ENCODE results near the gene TEP1. TPM values are rescaled to one million over a fixed set of nuclear protein-coding genes. Genes with fewer than 3 reads are reported as not detected.

TEP1 gene
- total RNA-seq, 1 donor from 2014 or later: 24.1 TPM

DNA sequence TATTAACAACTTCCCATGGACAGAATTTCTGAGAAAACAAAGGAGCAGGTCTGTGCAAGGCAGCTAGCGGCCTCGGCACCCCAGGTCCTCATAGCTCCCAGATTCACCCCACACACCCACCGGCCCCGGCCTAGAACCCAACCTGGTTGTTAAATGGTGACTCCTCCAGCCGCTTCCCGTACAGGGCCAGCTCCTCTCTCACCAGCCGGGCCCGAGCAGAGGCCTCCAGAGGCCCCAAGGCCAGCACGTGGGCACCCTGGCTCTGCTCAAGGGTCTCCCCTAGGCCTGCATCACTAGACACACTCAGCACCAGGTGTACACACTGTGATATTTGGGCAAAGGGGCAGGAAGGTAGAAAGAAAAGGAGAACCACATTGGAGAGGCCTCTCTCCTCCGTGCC lies 30.3 kb downstream of the TEP1 start:
- no peak for DNase-seq (ENCODE audit: low read depth)
- no peaks in the 10 kb centered on the region for H3K27me3 ChIP-seq (ENCODE audit: control insufficient read depth, insufficient read depth, low read length)

DNA sequence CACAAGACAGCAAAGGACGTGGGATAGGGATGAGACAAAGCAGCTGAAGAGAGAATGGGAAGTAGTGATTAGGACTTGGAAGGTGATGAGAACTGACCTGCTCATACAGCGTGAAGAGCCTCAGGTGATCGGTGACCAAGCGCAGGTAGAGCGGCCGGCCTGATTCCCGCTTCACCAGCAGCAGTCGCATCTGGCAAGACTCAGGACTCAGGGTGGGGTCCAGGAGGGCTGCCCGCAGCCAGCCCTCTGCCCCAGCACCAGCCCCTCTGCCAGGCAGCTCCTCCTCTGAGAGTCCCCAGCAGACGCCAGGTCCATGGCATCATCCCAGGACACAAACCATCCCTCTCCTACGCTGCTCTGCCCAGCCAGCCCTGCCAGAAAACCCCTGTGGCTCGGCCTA lies 30.8 kb downstream of the TEP1 start:
- Histone ChIP-seq H3K27me3 (ENCODE audit: control insufficient read depth, insufficient read depth, low read length) (no peaks in the 10 kb centered on the region), H3K4me3 (ENCODE audit: low read depth, low read length) (no peak overlapping the region), H3K36me3 (ENCODE audit: control insufficient read depth, insufficient read depth, low read length) (peaks cover 4% of the 10 kb centered on the region)
- no peak for DNase-seq (ENCODE audit: low read depth)
- TF ChIP-seq, protein P1, sequence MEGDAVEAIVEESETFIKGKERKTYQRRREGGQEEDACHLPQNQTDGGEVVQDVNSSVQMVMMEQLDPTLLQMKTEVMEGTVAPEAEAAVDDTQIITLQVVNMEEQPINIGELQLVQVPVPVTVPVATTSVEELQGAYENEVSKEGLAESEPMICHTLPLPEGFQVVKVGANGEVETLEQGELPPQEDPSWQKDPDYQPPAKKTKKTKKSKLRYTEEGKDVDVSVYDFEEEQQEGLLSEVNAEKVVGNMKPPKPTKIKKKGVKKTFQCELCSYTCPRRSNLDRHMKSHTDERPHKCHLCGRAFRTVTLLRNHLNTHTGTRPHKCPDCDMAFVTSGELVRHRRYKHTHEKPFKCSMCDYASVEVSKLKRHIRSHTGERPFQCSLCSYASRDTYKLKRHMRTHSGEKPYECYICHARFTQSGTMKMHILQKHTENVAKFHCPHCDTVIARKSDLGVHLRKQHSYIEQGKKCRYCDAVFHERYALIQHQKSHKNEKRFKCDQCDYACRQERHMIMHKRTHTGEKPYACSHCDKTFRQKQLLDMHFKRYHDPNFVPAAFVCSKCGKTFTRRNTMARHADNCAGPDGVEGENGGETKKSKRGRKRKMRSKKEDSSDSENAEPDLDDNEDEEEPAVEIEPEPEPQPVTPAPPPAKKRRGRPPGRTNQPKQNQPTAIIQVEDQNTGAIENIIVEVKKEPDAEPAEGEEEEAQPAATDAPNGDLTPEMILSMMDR (IDR thresholded peaks at IDR 0.05; ENCODE audit: insufficient read depth, low read length, poor library complexity, severe bottlenecking): no peak

More for the DNA sequence above, 30.3 kb downstream of the TEP1 start:
- H3K4me3 ChIP-seq (ENCODE audit: low read depth, low read length): no peak overlapping the region
- H3K36me3 ChIP-seq (ENCODE audit: control insufficient read depth, insufficient read depth, low read length): peaks cover 4% of the 10 kb centered on the region
- TF ChIP-seq, protein P1 (IDR thresholded peaks at IDR 0.05; ENCODE audit: insufficient read depth, low read length, poor library complexity, severe bottlenecking): no peak

DNA sequence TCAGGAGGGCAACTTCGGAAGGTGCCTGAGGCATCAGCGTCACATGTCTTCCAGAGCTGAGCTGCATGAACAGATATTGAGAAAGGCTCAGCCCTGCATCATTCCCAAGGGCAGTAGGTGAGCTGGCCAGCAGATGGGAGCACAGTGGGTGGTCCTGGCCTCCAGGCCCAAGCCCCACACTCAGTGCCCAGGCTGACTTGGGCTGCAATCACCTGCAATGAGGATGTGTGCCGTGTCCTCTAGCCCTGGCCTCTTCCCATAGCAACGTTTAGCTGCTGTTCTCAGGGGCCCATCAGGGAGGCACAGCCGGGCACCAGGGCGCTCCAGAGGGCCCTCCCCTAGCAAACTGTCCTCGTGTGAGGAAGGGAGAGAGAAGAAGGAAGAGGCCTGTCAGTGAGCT lies 32.0 kb downstream of the TEP1 start:
- H3K36me3 ChIP-seq (ENCODE audit: control insufficient read depth, insufficient read depth, low read length): peaks cover 5% of the 10 kb centered on the region

DNA sequence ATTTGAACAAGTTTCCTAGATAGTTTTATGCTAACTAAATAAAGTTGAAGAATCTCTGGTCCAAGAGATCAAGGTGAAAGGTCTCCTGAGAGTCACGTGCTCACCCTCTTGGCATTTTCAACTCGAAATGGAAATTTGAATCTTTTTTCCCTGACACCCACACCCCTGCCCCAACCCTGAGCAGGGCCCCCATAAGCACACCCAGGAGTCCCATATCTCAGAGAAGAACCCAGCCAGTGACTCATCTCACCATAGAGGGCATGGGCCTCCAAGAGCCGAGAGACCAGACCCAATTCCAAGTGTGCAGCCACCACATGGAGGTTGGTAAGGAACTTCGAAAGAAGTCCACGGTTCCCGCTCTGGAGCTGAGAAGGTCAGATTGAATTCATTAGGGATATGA lies 32.6 kb downstream of the TEP1 start:
- TF ChIP-seq, protein P1 (IDR thresholded peaks at IDR 0.05; ENCODE audit: insufficient read depth, low read length, poor library complexity, severe bottlenecking): no peak
- Histone ChIP-seq H3K4me3 (ENCODE audit: low read depth, low read length) (no peak overlapping the region), H3K27me3 (ENCODE audit: control insufficient read depth, insufficient read depth, low read length) (no peaks in the 10 kb centered on the region), H3K36me3 (ENCODE audit: control insufficient read depth, insufficient read depth, low read length) (peaks cover 3% of the 10 kb centered on the region)
- no peak for DNase-seq (ENCODE audit: low read depth)

More for the DNA sequence above, 32.0 kb downstream of the TEP1 start:
- no peak for DNase-seq (ENCODE audit: low read depth)
- Histone ChIP-seq H3K27me3 (ENCODE audit: control insufficient read depth, insufficient read depth, low read length) (no peaks in the 10 kb centered on the region), H3K4me3 (ENCODE audit: low read depth, low read length) (no peak overlapping the region)
- TF ChIP-seq, protein P1 (IDR thresholded peaks at IDR 0.05; ENCODE audit: insufficient read depth, low read length, poor library complexity, severe bottlenecking): no peak

DNA sequence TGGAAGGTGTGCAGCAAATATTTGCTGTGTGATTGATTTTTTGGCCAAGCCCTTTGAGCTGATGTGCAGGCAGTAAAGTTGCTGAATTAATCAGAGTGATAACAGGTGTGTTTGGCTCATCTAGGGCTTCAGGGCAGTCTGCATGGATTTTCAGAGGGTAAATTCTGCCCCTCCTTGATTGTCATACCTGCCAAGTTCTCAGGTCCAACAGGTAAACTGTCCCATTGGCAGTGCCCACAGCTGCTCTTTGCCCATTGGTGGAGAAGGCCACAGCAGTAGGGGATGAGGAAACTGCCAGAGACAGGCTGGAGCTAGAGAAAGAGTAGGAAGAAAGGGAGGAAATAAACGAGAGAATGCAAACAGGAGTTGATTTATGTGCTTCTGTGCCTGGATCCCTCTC lies 33.6 kb downstream of the TEP1 start:
- Histone ChIP-seq H3K36me3 (ENCODE audit: control insufficient read depth, insufficient read depth, low read length) (peaks cover 4% of the 10 kb centered on the region), H3K27me3 (ENCODE audit: control insufficient read depth, insufficient read depth, low read length) (no peaks in the 10 kb centered on the region), H3K4me3 (ENCODE audit: low read depth, low read length) (no peak overlapping the region)
- TF ChIP-seq, protein P1 (IDR thresholded peaks at IDR 0.05; ENCODE audit: insufficient read depth, low read length, poor library complexity, severe bottlenecking): no peak
- DNase-seq (ENCODE audit: low read depth): no peak

DNA sequence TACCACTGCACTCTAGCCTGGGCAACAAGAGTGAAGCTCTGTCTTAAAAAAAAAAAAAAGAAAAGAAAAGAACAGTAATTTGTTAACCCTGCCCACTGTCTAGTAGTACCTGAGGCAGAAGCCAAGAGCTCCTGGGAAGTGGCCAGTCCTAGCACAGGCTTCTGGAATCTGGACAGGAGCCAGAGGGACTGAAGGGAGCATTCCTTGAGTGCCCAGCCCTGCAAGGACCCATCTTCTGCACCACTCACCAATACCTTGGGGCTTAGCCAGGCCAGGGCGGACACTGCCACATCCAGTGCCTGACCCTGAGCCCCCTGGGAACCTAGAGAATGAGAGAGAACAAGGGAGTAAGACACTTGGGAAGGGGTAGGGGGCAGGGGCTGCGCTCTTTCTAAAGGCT lies 36.1 kb downstream of the TEP1 start:
- no peak overlapping the region for H3K4me3 ChIP-seq (ENCODE audit: low read depth, low read length)
- H3K36me3 ChIP-seq (ENCODE audit: control insufficient read depth, insufficient read depth, low read length): peaks cover 8% of the 10 kb centered on the region
- no peaks in the 10 kb centered on the region for H3K27me3 ChIP-seq (ENCODE audit: control insufficient read depth, insufficient read depth, low read length)
- TF ChIP-seq, protein P1 (IDR thresholded peaks at IDR 0.05; ENCODE audit: insufficient read depth, low read length, poor library complexity, severe bottlenecking): no peak
- no peak for DNase-seq (ENCODE audit: low read depth)

Measured in kidney epithelial cell (primary cell).